LNCAP (cell line): ENCODE results near the gene TARS1.

Experiments used
- TF ChIP-seq, protein P1 (sequence below): fragments of 450-650 bp; IDR thresholded peaks from 2 replicates; pipeline ENCODE4 v1.5.1; 2017; ENCODE audit warnings: mild to moderate bottlenecking

TARS1 gene

GRCh38 chr5:33477816-33478215 lies 37.1 kb downstream of the TARS1 start:
- TF ChIP-seq, protein P1, sequence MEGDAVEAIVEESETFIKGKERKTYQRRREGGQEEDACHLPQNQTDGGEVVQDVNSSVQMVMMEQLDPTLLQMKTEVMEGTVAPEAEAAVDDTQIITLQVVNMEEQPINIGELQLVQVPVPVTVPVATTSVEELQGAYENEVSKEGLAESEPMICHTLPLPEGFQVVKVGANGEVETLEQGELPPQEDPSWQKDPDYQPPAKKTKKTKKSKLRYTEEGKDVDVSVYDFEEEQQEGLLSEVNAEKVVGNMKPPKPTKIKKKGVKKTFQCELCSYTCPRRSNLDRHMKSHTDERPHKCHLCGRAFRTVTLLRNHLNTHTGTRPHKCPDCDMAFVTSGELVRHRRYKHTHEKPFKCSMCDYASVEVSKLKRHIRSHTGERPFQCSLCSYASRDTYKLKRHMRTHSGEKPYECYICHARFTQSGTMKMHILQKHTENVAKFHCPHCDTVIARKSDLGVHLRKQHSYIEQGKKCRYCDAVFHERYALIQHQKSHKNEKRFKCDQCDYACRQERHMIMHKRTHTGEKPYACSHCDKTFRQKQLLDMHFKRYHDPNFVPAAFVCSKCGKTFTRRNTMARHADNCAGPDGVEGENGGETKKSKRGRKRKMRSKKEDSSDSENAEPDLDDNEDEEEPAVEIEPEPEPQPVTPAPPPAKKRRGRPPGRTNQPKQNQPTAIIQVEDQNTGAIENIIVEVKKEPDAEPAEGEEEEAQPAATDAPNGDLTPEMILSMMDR: no peak

- TF ChIP-seq, protein P1: no peak
Observed at GRCh38 chr5:33479311-33479710, 38.5 kb downstream of the TARS1 start.

GRCh38 chr5:33480876-33481275 lies 40.1 kb downstream of the TARS1 start:
- TF ChIP-seq, protein P1: no peak

GRCh38 chr5:33482335-33482734 lies 41.6 kb downstream of the TARS1 start:
- TF ChIP-seq, protein P1: no peak

DNA sequence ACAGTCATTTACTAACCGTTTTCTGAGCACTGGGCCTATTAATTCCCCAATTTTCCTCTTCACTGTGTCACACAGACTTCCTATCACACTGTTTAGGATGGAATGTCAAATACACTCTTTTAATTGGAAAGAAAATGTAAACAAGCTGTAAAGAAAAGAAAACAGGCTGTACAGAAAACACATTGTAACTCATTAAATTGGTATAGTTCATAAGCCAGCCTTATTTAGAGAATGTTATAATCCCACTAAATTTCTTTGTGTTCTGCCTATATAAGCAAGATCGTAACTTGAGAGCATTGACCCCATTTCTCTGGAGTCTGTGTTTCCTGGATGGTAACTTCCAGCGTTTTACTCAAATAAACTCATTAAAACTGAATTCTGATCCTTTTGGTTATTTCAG lies 46.5 kb downstream of the TARS1 start:
- TF ChIP-seq, protein P1: no peak

- TF ChIP-seq, protein P1: no peak
Observed at GRCh38 chr5:33488558-33489355, 48.0 kb downstream of the TARS1 start.

DNA sequence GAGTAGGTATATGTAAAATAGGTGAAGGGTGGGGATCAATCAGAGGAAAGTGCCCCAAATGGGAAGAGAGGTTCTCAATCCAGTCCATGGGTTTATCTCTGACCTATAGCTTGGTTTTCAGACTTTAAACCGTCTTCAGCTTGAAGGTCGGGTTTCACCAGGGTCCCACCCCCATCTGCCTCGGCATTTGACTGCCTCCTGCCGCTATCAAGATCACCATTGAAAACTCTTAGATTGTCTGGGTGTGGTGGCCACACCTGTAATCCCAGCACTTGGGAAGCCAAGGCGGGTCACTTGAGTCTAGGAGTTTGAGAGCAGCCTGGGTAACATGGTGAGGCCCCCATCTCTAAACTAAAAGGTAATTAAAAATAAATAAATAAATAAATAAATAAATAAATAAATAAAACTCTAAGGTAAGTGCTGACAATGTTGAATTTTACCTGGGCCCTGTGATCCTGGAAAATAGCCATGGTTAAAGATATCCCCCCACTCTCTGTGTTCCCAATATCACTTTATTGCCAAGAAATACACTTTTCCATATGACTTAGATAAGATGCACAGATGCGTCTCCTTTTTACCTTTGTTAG lies 48.8 kb downstream of the TARS1 start:
- TF ChIP-seq, protein P1: no peak
